PC-9 (cell line): Measurements from ENCODE around the gene TMPRSS11B. TPM values are rescaled to one million over a fixed set of nuclear protein-coding genes. Genes with fewer than 3 reads are reported as not detected.

Experiments
- BruUV-seq: library from RNA; stranded (reverse); fragments of 400-500 nt; replicated peaks from 2 replicates; lab custom pipeline; 2021; lab: Mats Ljungman, UMichigan
- CTCF ChIA-PET: fragments of 300-600 bp; sonication (Branson Sonifier 250); formaldehyde crosslinking; loops from one replicate; lab custom pipeline; 2022; ENCODE audit warnings: antibody characterized with exemption; lab: Charles Lee
- POLR2A ChIA-PET: fragments of 300-600 bp; sonication (Branson Sonifier 250); formaldehyde crosslinking; loops from one replicate; lab custom pipeline; 2022; ENCODE audit warnings: antibody characterized with exemption; ENCODE audit not compliant: unreplicated experiment; lab: Charles Lee
- DNase-seq, 2 experiments: peaks; one replicate each; pipeline versions ENCODE4 v3.0.0 to v3.0.0-alpha.2; 2015 to 2022; ENCODE audit warnings: mixed read lengths in 1 of 2
- H2AFZ ChIP-seq: fragments of 200-600 bp; sonication (generic); 2 replicates; pipeline ENCODE4 v1.8.1; 2017; ENCODE audit warnings: antibody characterized with exemption
- H3F3A ChIP-seq: fragments of 200-600 bp; sonication (generic); 2 replicates; pipeline ENCODE4 v1.8.1; 2017; ENCODE audit warnings: antibody characterized with exemption, mild to moderate bottlenecking, low read depth; ENCODE audit not compliant: insufficient read depth
- H3K27ac ChIP-seq: fragments of 200-600 bp; sonication (generic); 2 replicates; pipeline ENCODE4 v1.6.1; 2016; ENCODE audit warnings: mixed run types
- H3K27me3 ChIP-seq: fragments of 200-600 bp; sonication (generic); 2 replicates; pipeline ENCODE4 v1.6.1; 2016; ENCODE audit warnings: low read depth, mixed run types; ENCODE audit not compliant: insufficient read depth
- H3K36me3 ChIP-seq: fragments of 200-600 bp; sonication (generic); 2 replicates; pipeline ENCODE4 v1.6.1; 2016; ENCODE audit warnings: low read depth, mixed run types
- H3K4me1 ChIP-seq: fragments of 200-600 bp; sonication (generic); replicated peaks from 2 replicates; pipeline ENCODE4 v1.6.1; 2016; ENCODE audit warnings: mixed run types; ENCODE audit not compliant: insufficient read depth
- H3K4me2 ChIP-seq: fragments of 200-600 bp; sonication (generic); 2 replicates; pipeline ENCODE4 v1.6.1; 2017; ENCODE audit warnings: mixed run types
- H3K4me3 ChIP-seq: fragments of 200-600 bp; sonication (generic); 2 replicates; pipeline ENCODE4 v1.6.1; 2016; ENCODE audit warnings: mixed run types
- H3K79me2 ChIP-seq: fragments of 200-600 bp; sonication (generic); 2 replicates; pipeline ENCODE4 v1.6.1; 2017; ENCODE audit warnings: low read depth, mixed run types
- H3K9me2 ChIP-seq: fragments of 200-600 bp; sonication (generic); 2 replicates; pipeline ENCODE4 v1.8.1; 2017; ENCODE audit warnings: mild to moderate bottlenecking; ENCODE audit not compliant: insufficient read depth
- H3K9me3 ChIP-seq: fragments of 200-600 bp; sonication (generic); 2 replicates; pipeline ENCODE4 v1.8.1; 2016; ENCODE audit warnings: low read depth; ENCODE audit not compliant: insufficient read depth
- H4K20me1 ChIP-seq: fragments of 200-600 bp; sonication (generic); 2 replicates; pipeline ENCODE4 v1.8.1; 2017; ENCODE audit not compliant: insufficient read depth
- CTCF ChIP-seq: fragments of 200-600 bp; sonication (generic); conservative IDR thresholded peaks from 2 replicates; pipeline ENCODE4 v1.6.1; 2017; ENCODE audit warnings: mixed run types, antibody characterized with exemption, mild to moderate bottlenecking, moderate library complexity
- EZH2 ChIP-seq: fragments of 200-600 bp; sonication (generic); IDR thresholded peaks from 2 replicates; pipeline ENCODE4 v1.8.0; 2017; ENCODE audit warnings: antibody characterized with exemption, low read depth
- intact Hi-C: fragments of 100-400 bp; cut with micrococcal nuclease; formaldehyde crosslinking; loops from one replicate; pipeline ENCODE4 v1.10.0; 2022; ENCODE audit not compliant: unreplicated experiment
- total RNA-seq: library from RNA; stranded (reverse); gene quantifications from 2 replicates; pipeline ENCODE4 v1.2.3, GENCODE V29; 2021

TMPRSS11B gene
- total RNA-seq, 1 experiment from 2014 or later: not detected

- intact Hi-C loops: no loop called here
- BruUV-seq: no TSS peak
- no peaks in the 10 kb centered on the region for H3K36me3 ChIP-seq
- no peaks in the 10 kb centered on the region for H4K20me1 ChIP-seq
- ChIA-PET POLR2A (interaction anchor here (0.5 kb wide), 1 partner anchor 131 kb away, joined by 9 read pairs; no protein-coding TSS in a partner anchor), CTCF (no interaction called here)
- no peaks in the 10 kb centered on the region for H3K79me2 ChIP-seq
- no peak for TF ChIP-seq CTCF
- no peak for TF ChIP-seq EZH2
- no peaks in the 10 kb centered on the region for H3K9me2 ChIP-seq
- H3K27ac ChIP-seq: peak overlapping the region; percentile 79
- peak in 1 of 2 experiments; percentile 73 for DNase-seq
- H3K4me2 ChIP-seq: peak overlapping the region; percentile 61
- H3F3A ChIP-seq: peaks cover 6% of the 10 kb centered on the region; the same call in 1 of the 2 replicates
- H3K27me3 ChIP-seq: no peaks in the 10 kb centered on the region
- H3K9me3 ChIP-seq: no peaks in the 10 kb centered on the region
- H2AFZ ChIP-seq: peak overlapping the region; percentile 69; the same call in 1 of the 2 replicates
- peaks cover 12% of the 10 kb centered on the region for H3K4me1 ChIP-seq
- H3K4me3 ChIP-seq: no peak overlapping the region
Measured at GRCh38 chr4:68180849-68181526, 64.5 kb downstream of the TMPRSS11B start.

GRCh38 chr4:68176904-68177303 is 68.6 kb downstream of the TMPRSS11B start:
- Histone ChIP-seq H3K4me1 (peaks cover 12% of the 10 kb centered on the region), H3K4me3 (no peak overlapping the region), H3K79me2 (no peaks in the 10 kb centered on the region), H3K27ac (no peak overlapping the region), H3K9me2 (no peaks in the 10 kb centered on the region), H3K4me2 (no peak overlapping the region), H3K9me3 (no peaks in the 10 kb centered on the region), H3K27me3 (no peaks in the 10 kb centered on the region), H3F3A (peaks cover 6% of the 10 kb centered on the region; the same call in 1 of the 2 replicates), H3K36me3 (no peaks in the 10 kb centered on the region), H4K20me1 (no peaks in the 10 kb centered on the region), H2AFZ (no peak overlapping the region)
- ChIA-PET CTCF (no interaction called here), POLR2A (no interaction called here)
- no peak for TF ChIP-seq EZH2
- TF ChIP-seq CTCF: no peak
- BruUV-seq: no TSS peak
- intact Hi-C loops: loop anchor here (10.0 kb wide), 1 partner anchor 102 kb away; no protein-coding TSS in a partner anchor
- no peak for DNase-seq

Other genes starting within 250 kb of the TMPRSS11B start
- gene TMPRSS11F, start 115.8 kb downstream of the TMPRSS11B start, total RNA-seq: not detected in 2 replicates
- gene YTHDC1, start 104.4 kb upstream of the TMPRSS11B start, total RNA-seq: 64.1 and 83.6 TPM in 2 replicates
- gene TMPRSS11E, start 201.8 kb upstream of the TMPRSS11B start, total RNA-seq: not detected in 2 replicates